Measurements from ENCODE around the gene PTPRB. TPM values are rescaled to one million over a fixed set of nuclear protein-coding genes. Genes with fewer than 3 reads are reported as not detected.

Gene PTPRB
- total RNA-seq, 2 donors from 2014 or later = 33.5 to 50.4 TPM

DNA sequence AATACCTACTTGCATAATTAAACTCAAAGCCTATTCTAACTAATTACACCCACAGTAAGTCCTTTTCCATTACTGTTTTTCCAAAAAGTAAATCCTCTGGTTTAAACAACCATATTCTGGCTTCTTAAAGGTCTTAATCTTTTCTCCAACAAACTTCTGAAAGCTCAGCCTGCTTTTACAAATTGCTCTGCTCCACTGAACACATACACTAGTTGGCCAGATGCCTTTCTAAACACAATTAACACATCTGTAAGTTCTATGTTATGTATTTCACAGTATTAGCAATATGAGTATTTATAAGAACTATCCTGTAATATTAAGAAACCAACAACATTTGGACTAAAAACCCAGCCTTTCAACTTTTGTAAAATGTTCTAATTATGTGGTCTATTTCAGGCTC is 30.1 kb downstream of the PTPRB start:
- intact Hi-C loops (cut with DNase I) = no loop called here
- no peak for DNase-seq
- no peak for ATAC-seq

DNA sequence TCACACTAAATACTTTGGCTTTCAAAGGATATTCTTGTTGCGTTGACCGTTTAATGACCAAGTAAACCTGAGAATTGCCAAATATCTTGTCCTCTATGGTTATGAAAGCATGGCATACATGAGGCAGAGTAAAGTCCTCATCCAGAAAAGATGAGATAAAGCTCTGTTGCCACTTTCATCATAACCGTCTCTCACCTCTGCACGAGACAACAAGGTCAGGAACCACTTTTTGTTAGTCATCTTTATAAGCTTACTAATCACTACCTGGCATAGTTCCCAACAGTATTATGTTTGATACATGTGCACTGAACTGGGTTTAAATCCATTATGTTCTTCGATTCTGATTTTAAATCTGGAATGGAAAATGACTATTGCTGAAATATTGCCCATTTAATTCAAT is 31.3 kb downstream of the PTPRB start:
- ATAC-seq (no peak), DNase-seq (no peak)
- intact Hi-C loops (cut with DNase I) = no loop called here

DNA sequence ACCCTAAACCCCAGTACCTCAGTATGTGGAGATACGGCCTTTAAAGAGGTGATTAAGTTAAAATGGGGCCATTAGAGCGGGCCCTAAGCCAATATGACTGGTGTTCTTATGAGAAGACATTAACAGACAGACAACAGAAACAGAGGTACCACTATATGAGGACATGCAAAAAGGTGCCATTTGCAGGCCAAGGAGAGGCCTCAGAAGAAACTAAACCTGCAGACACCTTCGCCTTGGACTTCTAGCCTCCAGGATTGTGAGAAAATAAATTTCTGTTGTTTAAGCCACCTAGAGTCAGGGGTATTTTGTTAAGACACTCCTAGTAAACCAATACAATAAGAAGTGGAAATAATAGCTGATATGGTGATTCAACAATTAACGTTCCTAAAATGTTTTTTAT is 32.6 kb downstream of the PTPRB start:
- no peak for DNase-seq
- no peak for ATAC-seq
- intact Hi-C loops (cut with DNase I) = no loop called here

DNA sequence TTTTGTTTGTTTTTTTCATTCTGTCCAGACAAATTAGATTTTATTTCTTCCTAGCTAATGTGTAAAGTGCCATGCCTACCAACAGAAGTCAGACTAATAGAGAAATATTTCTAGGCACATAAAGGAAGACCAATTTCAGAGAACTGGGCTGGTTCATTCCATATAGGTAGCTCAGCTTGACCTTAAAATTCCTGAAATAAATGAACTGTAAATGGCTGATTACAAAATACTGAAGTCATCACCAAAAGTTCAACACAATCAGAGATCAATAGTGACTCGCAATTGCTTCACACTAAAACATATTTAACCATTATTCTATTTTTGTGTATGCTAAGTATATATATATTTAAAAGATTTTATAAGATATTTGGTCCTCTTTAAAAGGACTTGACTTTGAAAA is 34.2 kb downstream of the PTPRB start:
- ATAC-seq (no peak), DNase-seq (no peak)
- intact Hi-C loops (cut with DNase I) = no loop called here

DNA sequence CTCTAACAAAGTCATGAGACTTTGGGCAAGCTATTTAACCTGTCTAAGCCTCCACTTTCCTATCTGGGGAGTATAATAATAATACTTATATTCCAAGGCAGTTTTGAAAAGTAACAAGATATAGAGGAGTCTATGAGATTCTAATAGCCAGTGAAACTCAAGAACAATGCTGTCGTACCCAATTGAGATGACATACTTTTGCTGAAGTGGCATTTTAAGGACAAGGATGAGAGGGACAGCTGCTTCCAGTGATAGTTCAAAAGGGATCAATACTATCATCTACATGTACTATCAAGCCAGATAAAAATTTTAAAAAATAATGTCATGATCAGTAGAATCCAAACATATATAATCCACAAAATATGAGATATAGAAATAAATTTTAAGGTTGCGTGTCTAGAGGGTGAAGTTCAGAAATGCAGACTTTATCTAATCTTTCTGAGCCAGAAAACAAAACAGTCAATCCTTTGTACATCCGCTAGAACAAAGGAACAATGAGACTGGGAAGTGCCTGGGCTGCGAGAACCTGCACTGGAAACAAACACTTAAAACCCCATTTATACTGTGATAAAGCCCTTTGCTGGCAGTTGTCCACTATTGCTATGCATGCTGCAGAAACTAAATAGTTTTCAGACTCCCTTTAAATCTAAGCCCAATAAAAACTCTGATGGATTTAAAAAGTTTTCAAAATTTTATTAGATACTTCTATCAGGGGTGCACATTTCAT is 38.6 kb downstream of the PTPRB start:
- DNase-seq = peak; percentile 50
- intact Hi-C loops (cut with DNase I) = no loop called here
- no peak for ATAC-seq

DNA sequence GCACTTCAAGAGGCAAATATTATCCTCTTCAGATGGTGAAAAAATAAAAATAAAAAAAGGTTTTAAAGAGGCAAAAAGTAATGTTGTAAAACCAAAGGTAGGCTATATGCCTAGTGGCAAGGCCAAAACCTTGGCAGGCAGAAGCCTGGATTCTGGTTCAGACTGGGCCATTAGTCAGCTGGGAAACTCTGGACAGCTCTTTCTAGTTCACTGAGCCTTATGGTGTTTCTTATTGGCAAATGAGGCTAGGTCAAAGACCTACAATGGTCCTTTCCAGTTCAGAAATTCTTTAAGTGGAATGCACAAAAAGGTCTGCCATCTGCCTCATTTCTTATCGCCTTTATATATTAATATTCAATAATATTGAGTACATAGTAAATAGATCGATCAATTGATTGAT is 44.6 kb downstream of the PTPRB start:
- ATAC-seq (no peak), DNase-seq (no peak)
- intact Hi-C loops (cut with DNase I) = loop anchor here in 1 of 2 donors (5.0 kb wide), 1 partner anchor 125 kb away; no protein-coding TSS in a partner anchor

DNA sequence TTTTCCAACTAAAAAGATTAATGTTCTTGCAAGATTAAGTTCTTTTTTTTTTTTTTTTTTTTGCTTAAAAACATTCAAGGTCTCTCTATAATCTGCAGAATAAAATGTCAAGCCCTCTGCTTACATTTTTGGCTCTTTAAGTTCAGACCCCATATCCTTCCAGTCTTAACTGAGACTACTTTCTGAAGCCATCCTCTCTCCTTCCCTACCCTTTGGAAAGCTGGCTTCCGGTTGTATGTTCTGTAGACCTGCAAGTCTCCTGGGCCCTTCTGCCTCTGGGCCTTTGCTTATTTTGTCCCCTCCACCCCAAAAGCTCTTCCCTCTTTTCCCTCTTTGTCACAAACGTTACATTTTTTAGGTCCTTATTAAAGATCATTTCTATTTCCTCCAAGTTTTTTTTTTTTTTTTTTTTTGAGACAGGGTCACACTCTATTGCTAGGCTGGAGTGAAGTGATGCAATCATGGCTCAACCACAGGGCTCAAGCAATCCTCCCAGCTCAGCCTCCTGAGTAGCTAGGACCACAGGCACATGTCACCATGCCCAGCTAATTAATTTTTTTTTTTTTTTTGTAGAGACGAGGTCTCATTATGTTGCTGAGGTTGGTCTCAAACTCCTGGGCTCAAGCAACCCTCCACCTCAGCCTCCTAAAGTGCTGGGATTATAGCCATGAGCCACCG is 46.5 kb downstream of the PTPRB start:
- no peak for DNase-seq
- ATAC-seq = no peak
- intact Hi-C loops (cut with DNase I) = loop anchor here (2.0 to 5.0 kb wide), 2 partner anchors 127 to 128 kb away; no protein-coding TSS in a partner anchor

DNA sequence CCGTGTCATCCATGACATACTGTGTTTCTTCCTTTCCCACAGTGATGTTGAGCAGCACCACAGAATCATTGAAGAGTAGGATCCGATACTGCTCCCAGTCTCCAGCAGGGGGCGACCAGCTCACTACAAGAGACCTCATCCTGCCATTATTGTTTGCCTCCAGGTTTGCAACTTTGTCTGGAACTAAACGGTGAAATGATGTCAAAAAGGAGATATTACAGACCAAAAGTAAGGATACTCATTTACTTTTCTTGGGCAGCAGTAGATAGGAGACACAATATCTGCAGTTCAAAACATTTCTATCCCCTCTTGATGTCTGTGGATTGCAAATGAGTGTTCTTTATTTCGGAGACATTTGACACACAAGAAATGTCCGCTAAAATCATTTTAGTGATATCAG is 47.2 kb downstream of the PTPRB start:
- peak; percentile 74 to 90 for ATAC-seq
- intact Hi-C loops (cut with DNase I) = loop anchor here (2.0 to 5.0 kb wide), 2 partner anchors 127 to 129 kb away; no protein-coding TSS in a partner anchor
- peak; percentile 79 for DNase-seq

DNA sequence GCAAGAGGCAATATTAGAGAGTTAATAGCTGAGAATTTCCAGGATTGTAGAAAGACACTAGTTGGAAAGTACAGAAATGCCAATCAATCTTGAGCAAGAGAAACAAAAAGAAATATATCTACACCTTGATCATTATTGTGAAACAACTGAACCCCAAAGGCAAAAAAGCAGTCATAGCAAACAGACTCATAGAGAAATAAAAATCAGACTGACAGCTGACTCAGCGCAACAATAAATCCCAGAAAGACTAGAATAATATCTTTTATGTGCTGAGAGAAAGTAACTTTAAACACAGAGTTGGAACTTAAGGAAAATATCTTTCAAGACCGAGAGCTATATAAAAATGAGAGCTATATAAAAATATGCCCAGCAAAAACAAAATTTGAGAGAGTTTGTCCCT is 52.9 kb downstream of the PTPRB start:
- ATAC-seq (no peak), DNase-seq (no peak)
- intact Hi-C loops (cut with DNase I) = no loop called here

DNA sequence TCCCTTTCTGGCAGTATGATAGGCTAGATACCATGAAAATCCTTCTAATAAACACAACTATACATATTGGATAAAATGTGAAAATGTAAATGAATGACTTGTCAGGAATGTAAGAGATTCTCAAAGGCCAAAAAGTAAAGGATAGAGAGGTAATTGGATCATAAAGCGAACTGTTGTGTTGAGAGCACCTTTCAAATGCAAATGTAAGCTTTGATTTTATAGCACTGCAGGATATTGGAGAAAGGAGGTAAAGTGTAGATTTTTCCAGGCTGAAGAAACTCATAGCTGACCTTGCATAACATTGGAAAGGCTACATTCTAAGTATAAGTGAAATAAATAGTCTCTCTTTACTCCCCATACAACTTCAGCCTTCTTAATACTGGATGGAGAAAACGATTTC is 54.0 kb downstream of the PTPRB start:
- ATAC-seq = no peak
- DNase-seq = no peak
- intact Hi-C loops (cut with DNase I) = no loop called here

DNA sequence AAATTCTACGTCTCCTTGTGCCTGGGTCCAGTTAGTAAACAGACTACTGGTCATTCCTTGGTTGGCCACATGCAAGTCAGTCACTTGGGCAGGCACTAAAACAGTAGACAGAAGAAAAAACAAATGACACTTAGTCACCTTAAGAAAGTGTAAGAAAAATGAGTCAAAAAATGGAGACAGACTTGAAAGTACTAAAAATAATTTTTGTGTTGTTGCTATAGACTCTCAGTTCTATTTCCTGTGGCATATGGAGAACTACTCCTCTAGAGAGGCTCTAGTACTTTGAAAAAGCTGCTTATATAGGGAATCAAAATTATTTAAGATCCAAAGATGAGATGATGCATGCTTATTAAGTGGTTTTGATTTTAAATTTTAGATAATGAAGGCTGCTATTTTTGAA is 56.0 kb downstream of the PTPRB start:
- no peak for DNase-seq
- ATAC-seq = no peak
- intact Hi-C loops (cut with DNase I) = no loop called here

DNA sequence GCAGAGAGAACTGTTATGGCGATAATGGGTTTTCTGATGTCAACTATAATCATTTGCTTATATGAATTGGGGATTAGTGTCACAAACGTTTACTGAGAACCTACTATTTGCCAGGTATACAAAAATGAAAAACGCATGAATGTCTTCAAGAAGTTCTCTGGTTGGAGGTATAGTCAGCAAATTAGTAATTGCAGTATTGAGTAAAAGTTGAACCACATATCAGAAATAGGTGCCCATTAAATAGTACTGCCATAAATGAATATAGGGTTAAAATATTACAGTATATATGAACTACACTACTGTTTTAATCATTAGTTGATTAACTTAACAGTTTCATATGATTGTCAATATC is 60.0 kb downstream of the PTPRB start:
- intact Hi-C loops (cut with DNase I) = loop anchor here (2.0 to 5.0 kb wide), 4 partner anchors 210 to 700 kb away; partner anchors contain the start of gene KCNMB4 (in 1 of the 2)
- DNase-seq (no peak), ATAC-seq (no peak)

DNA sequence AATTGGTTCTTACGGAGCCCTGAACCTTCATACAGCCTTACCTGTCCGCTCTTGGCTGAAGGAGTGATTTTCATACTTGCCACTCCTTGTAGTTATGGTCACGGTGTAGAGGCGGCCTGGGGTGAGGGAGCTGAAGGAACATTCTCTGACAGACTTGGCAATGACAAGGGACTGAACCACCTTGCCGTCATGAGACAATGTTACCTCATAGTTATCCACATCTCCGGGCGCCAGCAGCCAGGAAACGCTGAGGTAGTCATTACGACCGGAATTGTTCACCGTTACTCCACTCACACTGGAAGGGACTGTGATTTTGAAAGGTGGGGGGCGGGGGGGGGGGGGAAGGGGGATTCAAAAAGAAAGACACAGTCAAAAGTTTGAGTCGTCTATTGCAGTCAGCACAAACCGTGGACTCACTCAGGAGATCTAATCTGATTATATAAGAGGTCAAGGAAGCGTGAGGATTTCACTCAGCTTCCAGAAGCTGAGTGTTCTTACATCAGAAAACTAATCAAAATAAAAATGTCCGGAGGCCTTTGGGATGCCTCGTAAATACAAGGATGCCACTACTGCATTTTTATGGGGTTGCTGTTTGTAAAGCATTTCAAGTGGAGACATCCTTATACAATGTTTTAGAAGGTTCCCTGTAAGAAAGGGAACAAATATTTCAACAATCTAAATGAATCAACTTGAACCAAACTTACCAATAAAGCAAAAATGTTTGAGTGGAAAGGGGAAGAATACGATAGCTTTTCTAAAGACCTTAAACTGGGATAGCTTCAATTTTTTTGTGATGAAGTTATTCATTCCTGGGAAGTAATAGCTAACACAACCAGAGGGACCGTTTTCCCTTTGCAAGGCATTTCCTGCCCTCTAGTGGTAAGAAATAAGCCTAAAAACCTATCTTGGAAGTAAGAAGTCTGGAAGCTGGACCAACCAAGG is 60.6 kb downstream of the PTPRB start:
- ATAC-seq (peak; percentile 78 to 80), DNase-seq (no peak)
- intact Hi-C loops (cut with DNase I) = loop anchor here (2.0 to 5.0 kb wide), 4 partner anchors 209 to 699 kb away; partner anchors contain the start of gene KCNMB4 (in 1 of the 2)

DNA sequence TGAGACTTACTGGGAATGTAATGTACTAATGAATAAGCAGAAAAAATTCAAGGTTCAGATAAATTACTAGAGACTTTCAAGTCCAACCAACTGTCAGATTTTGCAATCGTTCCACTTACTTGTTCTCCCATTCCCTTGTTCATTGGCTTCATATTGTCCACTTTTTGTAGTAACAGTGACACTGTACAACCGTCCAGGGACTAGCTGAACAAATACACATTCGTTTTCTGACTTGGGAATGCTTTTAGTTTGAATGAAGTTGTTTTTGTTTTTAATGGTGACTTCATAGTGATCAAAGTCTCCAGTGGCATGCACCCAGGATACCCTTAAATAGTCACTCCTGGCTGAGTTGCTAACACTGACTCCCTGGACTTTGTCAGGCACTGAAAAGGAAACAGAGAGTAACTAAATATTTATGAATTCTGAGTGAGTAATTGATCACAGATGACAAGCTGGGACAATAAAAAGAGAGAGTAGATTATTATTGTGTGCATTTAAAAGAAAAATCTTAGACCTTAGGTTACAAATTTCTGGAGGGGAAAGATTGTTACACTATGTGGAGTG is 65.4 kb downstream of the PTPRB start:
- intact Hi-C loops (cut with DNase I) = no loop called here
- ATAC-seq (no peak), DNase-seq (no peak)

DNA sequence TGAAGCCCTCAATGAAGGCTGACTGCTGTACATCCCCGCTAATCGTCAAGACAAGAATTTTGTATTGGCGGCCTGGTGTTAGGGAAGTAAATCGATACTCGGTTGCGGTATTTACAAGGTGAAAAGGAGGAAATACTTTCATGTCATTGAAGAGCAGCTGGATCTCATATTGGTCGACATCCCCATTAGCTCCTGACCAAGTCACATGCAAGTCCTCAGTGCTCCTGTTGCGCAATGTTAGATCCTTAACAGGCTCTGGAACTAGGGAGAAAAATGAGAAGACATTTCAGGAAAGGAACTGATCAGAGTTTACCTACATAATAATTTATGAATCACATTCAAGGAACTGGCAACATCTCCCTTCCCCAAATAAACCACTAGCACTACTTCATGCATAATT is 66.2 kb downstream of the PTPRB start:
- intact Hi-C loops (cut with DNase I) = no loop called here
- DNase-seq (no peak), ATAC-seq (no peak)

DNA sequence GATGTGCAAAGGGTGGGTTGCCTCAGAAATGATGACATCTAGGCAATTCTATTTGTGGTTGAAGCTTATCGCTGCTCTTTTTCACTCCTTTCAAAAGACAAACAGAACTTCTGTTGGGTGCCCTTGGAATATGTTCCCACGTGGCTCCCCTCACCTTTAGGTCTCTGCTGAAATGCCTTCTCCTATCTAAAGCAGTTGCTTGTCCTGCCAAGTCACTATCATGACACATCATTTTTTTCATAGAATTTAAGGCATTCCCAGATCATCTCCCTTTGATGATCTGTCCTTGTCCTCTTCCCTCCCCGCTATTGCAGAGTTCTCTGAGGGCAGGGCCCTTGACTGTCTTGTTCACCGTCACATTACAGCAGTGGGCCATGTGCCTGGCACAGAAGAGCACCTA is 75.7 kb downstream of the PTPRB start:
- intact Hi-C loops (cut with DNase I) = no loop called here
- ATAC-seq = no peak
- no peak for DNase-seq

DNA sequence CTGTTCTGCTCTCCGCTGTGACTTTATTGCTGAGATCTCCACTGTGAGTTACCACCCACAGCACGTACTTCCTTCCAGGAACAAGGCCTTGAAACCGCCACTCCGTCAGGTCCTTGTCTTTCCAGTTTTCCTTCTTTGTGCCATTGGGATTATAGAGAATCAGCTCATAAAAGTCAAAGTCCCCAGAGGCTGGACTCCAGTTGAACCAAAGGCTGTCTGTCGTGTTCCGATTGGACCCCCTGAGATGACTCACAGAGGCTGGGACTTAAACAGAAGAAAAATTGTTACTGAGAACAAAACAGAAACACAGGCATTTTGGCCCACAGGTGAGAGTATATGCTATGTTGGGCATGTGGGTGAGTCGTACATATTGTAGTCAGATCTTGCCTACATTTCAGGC is 76.6 kb downstream of the PTPRB start:
- no peak for DNase-seq
- intact Hi-C loops (cut with DNase I) = no loop called here

DNA sequence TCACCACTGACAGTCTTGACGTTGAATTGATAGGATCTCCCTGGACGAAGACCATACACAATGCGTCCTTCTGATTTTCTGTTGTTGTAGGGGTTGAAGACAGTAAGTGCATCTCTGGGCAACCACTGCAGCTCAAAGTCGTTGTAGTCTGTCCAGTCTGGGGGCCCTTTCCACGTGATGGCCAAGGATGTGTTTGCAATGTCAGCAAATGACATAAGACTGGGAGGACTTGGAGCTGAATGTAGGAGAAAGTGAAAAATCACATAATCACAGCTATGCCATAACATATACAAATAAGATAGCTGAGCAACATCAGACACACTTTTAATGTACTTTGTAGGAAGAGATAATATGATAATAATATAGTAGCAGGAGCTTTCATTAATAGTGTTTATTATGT is 77.8 kb downstream of the PTPRB start:
- no peak for ATAC-seq
- intact Hi-C loops (cut with DNase I) = loop anchor here in 1 of 2 donors (10.0 kb wide), 1 partner anchor 315 kb away; the partner anchor contains the start of gene CNOT2
- no peak for DNase-seq

More for the DNA sequence above, 76.6 kb downstream of the PTPRB start:
- ATAC-seq = no peak

DNA sequence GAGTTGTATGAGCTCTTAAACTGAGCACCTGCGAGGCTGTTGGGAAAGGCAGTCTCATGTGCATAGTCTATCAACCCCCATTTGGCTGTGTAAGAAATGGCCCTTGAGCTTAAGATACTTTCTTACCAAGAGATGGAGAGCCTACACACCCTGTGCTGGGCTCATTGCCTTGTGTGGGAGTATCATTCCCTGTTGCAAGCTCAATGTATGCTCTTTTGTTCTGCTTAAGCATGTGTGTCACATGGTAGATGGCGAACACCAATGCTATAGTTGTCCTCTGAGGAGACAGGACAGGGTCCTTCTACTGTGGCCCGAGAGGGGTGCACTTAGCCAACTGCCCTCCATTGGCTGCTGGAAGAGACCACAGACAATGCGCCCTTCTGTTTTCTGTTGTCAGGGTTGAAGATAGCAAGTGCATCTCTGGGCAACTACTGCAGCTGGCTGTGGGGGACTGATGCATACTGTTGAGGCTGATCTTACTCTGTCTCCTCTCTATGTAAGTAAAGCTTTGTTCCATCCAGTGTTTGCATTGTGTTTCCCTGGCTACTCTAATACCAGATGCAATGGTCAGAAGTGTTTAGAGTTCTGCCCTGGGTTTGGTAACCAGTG is 79.5 kb downstream of the PTPRB start:
- DNase-seq = no peak
- ATAC-seq = peak in 1 of 2 donors; percentile 13
- intact Hi-C loops (cut with DNase I) = loop anchor here in 1 of 2 donors (10.0 kb wide), 1 partner anchor 313 kb away; the partner anchor contains the start of gene CNOT2
